Spleen (tissue), 7 donors: Measurements from ENCODE around the gene TIPARP.

Experiments used
- POLR2AphosphoS5 ChIP-seq, 3 donors: sonication (generic); formaldehyde crosslinking; IDR thresholded peaks; one replicate each; pipeline ENCODE4 v1.5.1; 2017; ENCODE audit warnings: antibody characterized with exemption in 3 of 3
- TF ChIP-seq, protein P1 (sequence below), 11 experiments: fragments of 200-600 bp in 7 of 11; fragments of 450-650 bp in 4 of 11; sonication (generic) in 4 of 11; IDR thresholded peaks in 8 of 11; conservative IDR thresholded peaks in 3 of 11; 1 replicate in 7 of 11; 2 replicates in 4 of 11; pipeline versions ENCODE4 v1.4.0 to v1.8.0; 2016 to 2021; ENCODE audit warnings: antibody characterized with exemption in 11 of 11, inconsistent platforms in 4 of 11, mild to moderate bottlenecking in 1 of 11
- donor health status: DM: no; HTN: no; CAD: no; lungs with moderate emphysema.
- donor health status: DM: no; HTN: no; CAD: no.
- donor health status: DM: no; HTN: no; CAD: no.

DNA sequence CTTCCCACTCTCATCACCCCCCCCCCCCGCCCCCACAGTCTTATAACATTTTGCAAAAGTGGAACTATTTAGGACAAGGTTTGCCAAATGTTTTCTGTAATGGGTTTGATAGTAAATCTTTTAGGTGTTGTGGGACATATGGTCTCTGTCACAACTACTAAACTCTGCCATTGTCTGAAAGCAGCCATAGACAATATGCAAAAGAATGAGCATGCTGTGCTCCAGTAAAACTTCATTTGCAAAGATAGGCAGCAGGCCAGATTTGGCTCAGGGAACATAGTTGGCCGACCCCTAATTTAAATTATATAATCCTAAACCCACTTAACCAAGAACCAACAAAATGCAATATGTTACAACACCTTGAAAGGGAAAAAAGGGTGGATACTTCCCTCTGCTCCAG lies 46.4 kb downstream of the TIPARP start:
- TF ChIP-seq, protein P1, sequence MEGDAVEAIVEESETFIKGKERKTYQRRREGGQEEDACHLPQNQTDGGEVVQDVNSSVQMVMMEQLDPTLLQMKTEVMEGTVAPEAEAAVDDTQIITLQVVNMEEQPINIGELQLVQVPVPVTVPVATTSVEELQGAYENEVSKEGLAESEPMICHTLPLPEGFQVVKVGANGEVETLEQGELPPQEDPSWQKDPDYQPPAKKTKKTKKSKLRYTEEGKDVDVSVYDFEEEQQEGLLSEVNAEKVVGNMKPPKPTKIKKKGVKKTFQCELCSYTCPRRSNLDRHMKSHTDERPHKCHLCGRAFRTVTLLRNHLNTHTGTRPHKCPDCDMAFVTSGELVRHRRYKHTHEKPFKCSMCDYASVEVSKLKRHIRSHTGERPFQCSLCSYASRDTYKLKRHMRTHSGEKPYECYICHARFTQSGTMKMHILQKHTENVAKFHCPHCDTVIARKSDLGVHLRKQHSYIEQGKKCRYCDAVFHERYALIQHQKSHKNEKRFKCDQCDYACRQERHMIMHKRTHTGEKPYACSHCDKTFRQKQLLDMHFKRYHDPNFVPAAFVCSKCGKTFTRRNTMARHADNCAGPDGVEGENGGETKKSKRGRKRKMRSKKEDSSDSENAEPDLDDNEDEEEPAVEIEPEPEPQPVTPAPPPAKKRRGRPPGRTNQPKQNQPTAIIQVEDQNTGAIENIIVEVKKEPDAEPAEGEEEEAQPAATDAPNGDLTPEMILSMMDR (IDR thresholded peaks at IDR 0.05 in 8 of 11, conservative IDR thresholded peaks at IDR 0.05 in 3 of 11): no peak
- no peak for TF ChIP-seq POLR2AphosphoS5 (IDR thresholded peaks at IDR 0.05)
